Hepatocyte (in vitro differentiated cells): ENCODE measurements around the gene IKZF4. TPM values are rescaled to one million over a fixed set of nuclear protein-coding genes. Genes with fewer than 3 reads are reported as not detected.

Experiments
- DNase-seq: peaks from one replicate; pipeline ENCODE4 v3.0.0-alpha.2; 2016; ENCODE audit warnings: low spot score
- H2AFZ ChIP-seq: fragments of 200-600 bp; sonication (generic); 2 replicates; pipeline ENCODE4 v1.6.0; 2016; ENCODE audit warnings: antibody characterized with exemption, mild to moderate bottlenecking
- H3K27ac ChIP-seq: fragments of 200-600 bp; sonication (generic); 2 replicates; pipeline ENCODE4 v1.5.1; 2016; ENCODE audit warnings: mild to moderate bottlenecking
- H3K27me3 ChIP-seq: fragments of 200-600 bp; sonication (generic); 2 replicates; pipeline ENCODE4 v1.6.1; 2016
- H3K36me3 ChIP-seq: fragments of 200-600 bp; sonication (generic); replicated peaks from 2 replicates; pipeline ENCODE4 v1.5.1; 2016; ENCODE audit warnings: low read depth; ENCODE audit not compliant: insufficient read depth
- H3K4me1 ChIP-seq: fragments of 200-600 bp; sonication (generic); 2 replicates; pipeline ENCODE4 v1.5.1; 2016; ENCODE audit warnings: mild to moderate bottlenecking, moderate library complexity; ENCODE audit not compliant: insufficient read depth
- H3K4me2 ChIP-seq: fragments of 200-600 bp; sonication (generic); 2 replicates; pipeline ENCODE4 v1.6.0; 2016
- H3K4me3 ChIP-seq: fragments of 200-600 bp; sonication (generic); 2 replicates; pipeline ENCODE4 v1.5.1; 2016; ENCODE audit warnings: mild to moderate bottlenecking
- H3K79me2 ChIP-seq: fragments of 200-600 bp; sonication (generic); 2 replicates; pipeline ENCODE4 v1.6.0; 2017; ENCODE audit warnings: mild to moderate bottlenecking
- H3K9me2 ChIP-seq: fragments of 200-600 bp; sonication (generic); replicated peaks from 2 replicates; pipeline ENCODE4 v1.6.0; 2017; ENCODE audit warnings: mild to moderate bottlenecking; ENCODE audit not compliant: insufficient read depth
- H3K9me3 ChIP-seq: fragments of 200-600 bp; sonication (generic); 2 replicates; pipeline ENCODE4 v1.5.1; 2016; ENCODE audit warnings: low read depth, mild to moderate bottlenecking
- H4K20me1 ChIP-seq: fragments of 200-600 bp; sonication (generic); 2 replicates; pipeline ENCODE4 v1.6.0; 2016; ENCODE audit warnings: mild to moderate bottlenecking; ENCODE audit not compliant: insufficient read depth, poor library complexity, severe bottlenecking
- CTCF ChIP-seq: fragments of 200-600 bp; sonication (generic); IDR thresholded peaks from 2 replicates; pipeline ENCODE4 v1.5.1; 2016; ENCODE audit warnings: antibody characterized with exemption, mild to moderate bottlenecking; ENCODE audit not compliant: poor library complexity
- EZH2 ChIP-seq: fragments of 200-600 bp; sonication (generic); IDR thresholded peaks from 2 replicates; pipeline ENCODE4 v1.6.1; 2016; ENCODE audit warnings: antibody characterized with exemption, mild to moderate bottlenecking, borderline replicate concordance
- EZH2phosphoT487 ChIP-seq: fragments of 200-600 bp; sonication (generic); IDR thresholded peaks from one replicate; pipeline ENCODE4 v1.6.1; 2018; ENCODE audit warnings: antibody characterized with exemption, mild to moderate bottlenecking, low read depth, moderate library complexity; ENCODE audit not compliant: unreplicated experiment, severe bottlenecking
- WGBS: methylation state at CpG from one replicate; pipeline ENCODE4 v1.1.6; 2016; ENCODE audit warnings: low lambda C conversion rate; ENCODE audit errors: missing lambda C conversion rate; 5-methylcytosine and 5-hydroxymethylcytosine counted together
- polyA plus RNA-seq: library from polyadenylated mRNA; unstranded; fragments of >200 nt; fragmentation: Nextera tagmentation; extraction: Ambion mirVana; gene quantifications from 2 replicates; pipeline ENCODE4 v1.2.1, GENCODE V29; 2016
- total RNA-seq: library from RNA; depleted of rRNA; stranded (reverse); fragments of >200 nt; gene quantifications from 2 replicates; pipeline ENCODE4 v1.2.3, GENCODE V29; 2014

IKZF4 gene
- total and polyA plus RNA-seq, 2 experiments from 2014 or later, result 1.6 to 5.3 TPM

GRCh38 chr12:55972911-55973598 is 47.8 kb upstream of the IKZF4 start:
- Histone ChIP-seq H3K27ac (peak overlapping the region; percentile 89), H4K20me1 (peaks cover 24% of the 10 kb centered on the region), H2AFZ (peak overlapping the region; percentile 26), H3K36me3 (no peaks in the 10 kb centered on the region), H3K4me1 (peaks cover 22% of the 10 kb centered on the region), H3K4me3 (peak overlapping the region; percentile 19), H3K9me3 (no peaks in the 10 kb centered on the region), H3K9me2 (no peaks in the 10 kb centered on the region), H3K79me2 (peaks cover 55% of the 10 kb centered on the region), H3K27me3 (no peaks in the 10 kb centered on the region), H3K4me2 (peak overlapping the region; percentile 79)
- 7% methylated on average over 18 of the region's 18 CpGs for WGBS
- TF ChIP-seq EZH2, result no peak
- TF ChIP-seq EZH2phosphoT487, result no peak
- no peak for TF ChIP-seq CTCF
- DNase-seq, result no peak

GRCh38 chr12:55973599-55974307 is 47.1 kb upstream of the IKZF4 start, which contains the start of gene RAB5B:
Gene RAB5B (plus strand): TSS chr12:55974078. CDS start chr12:55986961, 12,883 bp downstream.
- Histone ChIP-seq H3K4me3 (peak within 1 kb of the TSS; percentile 54), H3K9me3 (no peaks in the 10 kb centered on the region), H3K36me3 (no peaks in the 10 kb centered on the region), H3K27ac (peak within 1 kb of the TSS; percentile 96), H3K79me2 (peaks cover 55% of the 10 kb centered on the region), H4K20me1 (peaks cover 26% of the 10 kb centered on the region), H3K4me2 (peak within 1 kb of the TSS; percentile 87), H3K27me3 (no peaks in the 10 kb centered on the region), H3K9me2 (no peaks in the 10 kb centered on the region), H3K4me1 (peaks cover 18% of the 10 kb centered on the region), H2AFZ (peak within 1 kb of the TSS; percentile 50)
- DNase-seq, result peak; percentile 100
- TF ChIP-seq CTCF (no peak), EZH2 (no peak), EZH2phosphoT487 (no peak)
- under 1% methylated on average over 35 of the region's 39 CpGs for WGBS

GRCh38 chr12:55974308-55974730 is 46.5 kb upstream of the IKZF4 start:
- peaks cover 18% of the 10 kb centered on the region for H3K4me1 ChIP-seq
- no peaks in the 10 kb centered on the region for H3K9me3 ChIP-seq
- peak overlapping the region; percentile 87 for H3K4me2 ChIP-seq
- H3K79me2 ChIP-seq, result peaks cover 55% of the 10 kb centered on the region
- H3K36me3 ChIP-seq, result no peaks in the 10 kb centered on the region
- no peak for TF ChIP-seq CTCF
- no peak for TF ChIP-seq EZH2
- no peak for TF ChIP-seq EZH2phosphoT487
- H3K27ac ChIP-seq, result peak overlapping the region; percentile 96
- H2AFZ ChIP-seq, result peak overlapping the region; percentile 50
- H3K27me3 ChIP-seq, result no peaks in the 10 kb centered on the region
- H3K9me2 ChIP-seq, result no peaks in the 10 kb centered on the region
- H4K20me1 ChIP-seq, result peaks cover 32% of the 10 kb centered on the region
- DNase-seq, result peak; percentile 79
- 1% methylated on average over 10 of the region's 15 CpGs for WGBS
- peak overlapping the region; percentile 54 for H3K4me3 ChIP-seq
